BE2C (cell line): ENCODE data around the gene RMRP.

Experiments used
- DNase-seq: peaks from one replicate; pipeline ENCODE4 v3.0.0-alpha.2; 2020
- H3K27me3 ChIP-seq: fragments of 250-450 bp; sonication (Bioruptor Pico); 2 replicates; pipeline ENCODE4 v1.5.1; 2020; ENCODE audit warnings: mild to moderate bottlenecking
- H3K36me3 ChIP-seq: fragments of 250-450 bp; sonication (Bioruptor Pico); 2 replicates; pipeline ENCODE4 v1.5.1; 2020; ENCODE audit warnings: mild to moderate bottlenecking
- H3K4me1 ChIP-seq: fragments of 250-450 bp; sonication (Bioruptor Pico); 2 replicates; pipeline ENCODE4 v1.5.1; 2020
- H3K4me3 ChIP-seq: 2 replicates; pipeline ENCODE4 v1.5.1; 2011; ENCODE audit warnings: low read depth, low read length
- H3K9me3 ChIP-seq: fragments of 250-450 bp; sonication (Bioruptor Pico); 2 replicates; pipeline ENCODE4 v1.5.1; 2020
- CTCF ChIP-seq: IDR thresholded peaks from 2 replicates; pipeline ENCODE4 v1.5.1; 2012; ENCODE audit warnings: mild to moderate bottlenecking, low read depth, low read length

Gene RMRP

DNA sequence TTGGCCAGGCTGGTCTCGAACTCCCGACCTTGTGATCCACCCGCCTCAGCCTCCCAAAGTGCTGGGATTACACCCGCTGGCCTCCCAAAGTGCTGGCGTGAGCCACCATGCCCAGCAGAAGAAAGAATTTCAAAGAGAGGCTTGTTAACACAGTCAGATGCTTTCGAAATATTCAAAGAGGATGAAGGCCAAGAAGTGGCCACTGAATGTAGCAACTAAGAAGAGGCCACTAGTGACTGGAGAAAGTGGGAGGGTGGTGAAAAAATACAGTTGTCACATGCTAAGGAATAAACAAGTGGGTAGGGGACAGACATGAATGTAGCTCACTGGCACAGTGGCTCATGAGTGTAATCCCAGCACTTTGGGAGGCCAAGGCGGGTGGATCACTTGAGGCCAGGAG lies 44.9 kb upstream of the RMRP start:
- no peak for DNase-seq
- peaks cover 98% of the 10 kb centered on the region for H3K36me3 ChIP-seq

GRCh38 chr9:35700942-35701341 lies 43.1 kb upstream of the RMRP start:
- no peak overlapping the region for H3K4me3 ChIP-seq
- no peak for DNase-seq
- TF ChIP-seq CTCF: no peak
- H3K36me3 ChIP-seq: peaks cover 88% of the 10 kb centered on the region
- H3K9me3 ChIP-seq: no peaks in the 10 kb centered on the region
- H3K4me1 ChIP-seq: no peaks in the 10 kb centered on the region
- H3K27me3 ChIP-seq: no peaks in the 10 kb centered on the region

More for the DNA sequence above, 44.9 kb upstream of the RMRP start:
- Histone ChIP-seq H3K4me1 (no peaks in the 10 kb centered on the region), H3K9me3 (no peaks in the 10 kb centered on the region), H3K4me3 (no peak overlapping the region), H3K27me3 (no peaks in the 10 kb centered on the region)
- TF ChIP-seq CTCF: no peak

- no peak for TF ChIP-seq CTCF
- H3K36me3 ChIP-seq: peaks cover 79% of the 10 kb centered on the region
- H3K27me3 ChIP-seq: no peaks in the 10 kb centered on the region
- H3K4me3 ChIP-seq: no peak overlapping the region
- H3K4me1 ChIP-seq: no peaks in the 10 kb centered on the region
- H3K9me3 ChIP-seq: no peaks in the 10 kb centered on the region
- no peak for DNase-seq
These were observed 42.2 kb upstream of the RMRP start for GRCh38 chr9:35700031-35700430.

DNA sequence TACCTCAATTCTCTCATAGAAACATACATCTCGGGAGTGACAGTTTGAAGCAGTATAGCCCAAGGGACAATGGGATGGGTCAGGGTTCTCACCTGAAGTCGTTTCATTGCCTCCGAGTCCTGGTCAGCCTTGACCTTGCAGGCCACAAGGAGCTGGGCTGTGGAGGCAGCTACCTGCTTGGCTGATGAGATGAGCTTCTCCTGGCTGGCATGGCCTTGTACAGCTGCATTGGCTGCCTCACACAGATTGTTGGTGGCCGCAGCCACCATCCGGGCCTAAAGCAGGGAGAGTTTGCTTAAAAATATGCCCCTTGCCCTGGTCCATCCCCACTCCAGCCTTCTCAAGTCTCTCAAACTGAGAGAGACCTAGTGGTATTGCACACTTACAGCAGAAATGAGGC lies 40.4 kb upstream of the RMRP start:
- H3K9me3 ChIP-seq: no peaks in the 10 kb centered on the region
- peaks cover 61% of the 10 kb centered on the region for H3K36me3 ChIP-seq
- H3K4me3 ChIP-seq: no peak overlapping the region
- H3K4me1 ChIP-seq: no peaks in the 10 kb centered on the region
- DNase-seq: no peak
- H3K27me3 ChIP-seq: no peaks in the 10 kb centered on the region
- TF ChIP-seq CTCF: no peak

DNA sequence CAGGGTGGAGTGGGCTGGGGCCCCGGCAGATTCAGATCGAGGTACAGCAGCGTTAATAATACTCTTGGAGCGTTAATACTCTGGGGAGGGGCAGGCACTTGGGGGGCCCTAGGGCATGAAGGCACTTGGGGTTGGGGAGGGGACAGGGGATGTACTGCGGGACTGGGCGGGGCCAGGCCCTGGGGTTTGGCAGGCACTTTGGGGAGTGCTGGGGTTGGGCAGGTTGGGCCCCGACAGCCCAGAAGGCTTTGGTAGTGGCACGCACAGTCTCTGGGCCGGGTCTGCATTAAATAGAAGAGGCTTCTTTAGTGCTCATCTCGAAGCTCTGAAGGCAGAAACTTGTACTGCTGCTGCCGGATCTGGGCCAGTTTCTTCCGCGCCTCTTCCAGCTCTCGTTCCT lies 39.7 kb upstream of the RMRP start:
- no peak for DNase-seq
- H3K36me3 ChIP-seq: peaks cover 55% of the 10 kb centered on the region
- no peak overlapping the region for H3K4me3 ChIP-seq
- no peak for TF ChIP-seq CTCF
- no peaks in the 10 kb centered on the region for H3K27me3 ChIP-seq
- H3K4me1 ChIP-seq: no peaks in the 10 kb centered on the region
- no peaks in the 10 kb centered on the region for H3K9me3 ChIP-seq

DNA sequence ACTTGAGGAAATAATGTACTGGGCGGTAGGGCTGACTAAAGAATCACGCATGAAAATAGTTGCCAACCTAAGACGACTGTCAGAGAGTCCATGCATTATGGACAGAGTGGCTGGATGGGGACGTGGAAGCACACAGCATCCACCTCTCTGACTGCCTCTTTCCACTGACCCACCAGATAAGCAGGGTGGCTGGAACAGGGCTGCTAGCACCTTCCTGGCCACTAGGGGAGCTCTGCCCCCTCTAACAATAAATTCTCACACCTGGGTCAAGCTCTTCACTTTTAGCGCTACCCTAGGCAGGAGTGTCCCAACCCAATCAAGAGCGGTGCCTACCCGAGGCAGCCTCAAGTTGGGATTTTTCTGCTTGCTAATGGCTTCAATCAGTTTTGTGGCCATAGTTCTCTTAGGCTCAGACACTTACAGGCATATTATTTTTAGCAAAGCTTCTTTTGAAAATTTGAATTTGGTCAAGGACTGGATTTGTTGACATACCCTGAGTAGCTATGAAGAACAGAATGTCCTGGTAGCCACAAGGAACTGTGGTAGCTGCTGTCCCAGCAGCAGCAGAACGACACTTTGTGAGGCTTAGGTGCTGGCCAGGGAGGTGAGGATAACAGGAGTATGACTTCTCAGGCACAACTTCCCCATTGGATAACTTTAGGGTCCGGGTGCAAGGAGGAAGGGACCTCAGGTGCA lies 38.8 kb upstream of the RMRP start:
- peaks cover 47% of the 10 kb centered on the region for H3K36me3 ChIP-seq
- no peaks in the 10 kb centered on the region for H3K9me3 ChIP-seq
- H3K27me3 ChIP-seq: no peaks in the 10 kb centered on the region
- H3K4me1 ChIP-seq: no peaks in the 10 kb centered on the region
- H3K4me3 ChIP-seq: no peak overlapping the region
- DNase-seq: peak; percentile 65
- TF ChIP-seq CTCF: peak; percentile 93
